ENCODE data around the gene SLC15A5. TPM values are rescaled to one million over a fixed set of nuclear protein-coding genes. Genes with fewer than 3 reads are reported as not detected.

Gene SLC15A5
- total RNA-seq, 1 experiment from 2014 or later: not detected

DNA sequence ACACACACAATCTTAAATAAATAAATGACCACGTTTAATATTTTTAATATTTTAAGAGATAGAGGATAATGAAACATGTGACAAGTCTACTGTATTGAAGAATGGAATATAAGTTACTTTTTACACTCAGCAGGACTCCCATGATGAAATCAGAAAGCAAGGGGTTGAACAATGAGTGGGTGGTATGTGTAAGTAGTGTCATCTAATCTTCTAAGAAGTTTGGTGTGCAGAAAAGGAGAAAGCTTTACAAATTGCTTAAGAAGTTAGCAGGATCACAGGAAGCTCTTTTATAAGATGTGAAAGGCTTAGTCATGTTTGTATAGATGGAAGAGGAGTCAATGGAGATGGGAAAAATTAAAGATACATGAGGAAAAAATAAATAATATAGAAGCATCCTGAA lies 47.8 kb downstream of the SLC15A5 start:
- TF ChIP-seq CTCF (IDR thresholded peaks at IDR 0.05): no peak
- TF ChIP-seq, protein P1, sequence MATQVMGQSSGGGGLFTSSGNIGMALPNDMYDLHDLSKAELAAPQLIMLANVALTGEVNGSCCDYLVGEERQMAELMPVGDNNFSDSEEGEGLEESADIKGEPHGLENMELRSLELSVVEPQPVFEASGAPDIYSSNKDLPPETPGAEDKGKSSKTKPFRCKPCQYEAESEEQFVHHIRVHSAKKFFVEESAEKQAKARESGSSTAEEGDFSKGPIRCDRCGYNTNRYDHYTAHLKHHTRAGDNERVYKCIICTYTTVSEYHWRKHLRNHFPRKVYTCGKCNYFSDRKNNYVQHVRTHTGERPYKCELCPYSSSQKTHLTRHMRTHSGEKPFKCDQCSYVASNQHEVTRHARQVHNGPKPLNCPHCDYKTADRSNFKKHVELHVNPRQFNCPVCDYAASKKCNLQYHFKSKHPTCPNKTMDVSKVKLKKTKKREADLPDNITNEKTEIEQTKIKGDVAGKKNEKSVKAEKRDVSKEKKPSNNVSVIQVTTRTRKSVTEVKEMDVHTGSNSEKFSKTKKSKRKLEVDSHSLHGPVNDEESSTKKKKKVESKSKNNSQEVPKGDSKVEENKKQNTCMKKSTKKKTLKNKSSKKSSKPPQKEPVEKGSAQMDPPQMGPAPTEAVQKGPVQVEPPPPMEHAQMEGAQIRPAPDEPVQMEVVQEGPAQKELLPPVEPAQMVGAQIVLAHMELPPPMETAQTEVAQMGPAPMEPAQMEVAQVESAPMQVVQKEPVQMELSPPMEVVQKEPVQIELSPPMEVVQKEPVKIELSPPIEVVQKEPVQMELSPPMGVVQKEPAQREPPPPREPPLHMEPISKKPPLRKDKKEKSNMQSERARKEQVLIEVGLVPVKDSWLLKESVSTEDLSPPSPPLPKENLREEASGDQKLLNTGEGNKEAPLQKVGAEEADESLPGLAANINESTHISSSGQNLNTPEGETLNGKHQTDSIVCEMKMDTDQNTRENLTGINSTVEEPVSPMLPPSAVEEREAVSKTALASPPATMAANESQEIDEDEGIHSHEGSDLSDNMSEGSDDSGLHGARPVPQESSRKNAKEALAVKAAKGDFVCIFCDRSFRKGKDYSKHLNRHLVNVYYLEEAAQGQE (IDR thresholded peaks at IDR 0.05; ENCODE audit: insufficient read depth in 1 of 2, low read depth in 2 of 2, low read length in 1 of 2): no peak
- TF ChIP-seq POLR2AphosphoS5 (IDR thresholded peaks at IDR 0.05; ENCODE audit: low read depth, low read length): no peak
- TF ChIP-seq SIN3A (IDR thresholded peaks at IDR 0.05; ENCODE audit: borderline replicate concordance, insufficient read depth, low read depth, low read length): no peak
- no peak for TF ChIP-seq TCF7L2 (IDR thresholded peaks at IDR 0.05; ENCODE audit: low read depth, low read length)
- no peaks in the 10 kb centered on the region for H3K36me3 ChIP-seq (ENCODE audit: control insufficient read depth, insufficient read depth, low read length)
- no TSS peak for BruUV-seq (replicated peaks)
- no peaks in the 10 kb centered on the region for H3K27me3 ChIP-seq (ENCODE audit: control insufficient read depth, insufficient read depth, low read length)
- no peaks in the 10 kb centered on the region for H3K4me1 ChIP-seq (ENCODE audit: control insufficient read depth, insufficient read depth, low read length)
- in situ Hi-C loops (cut with HindIII; ENCODE audit: low pct_unique_long_range_greater_than_20kb, low sequenced_read_pairs): no loop called here
- ATAC-seq: no peak
- no peak overlapping the region for H3K27ac ChIP-seq (ENCODE audit: low read length)
- DNase-seq (ENCODE audit: low read depth, low spot score): no peak
- intact Hi-C loops (cut with micrococcal nuclease; ENCODE audit: unreplicated experiment): no loop called here
- no peaks in the 10 kb centered on the region for H3K9me3 ChIP-seq (ENCODE audit: control insufficient read depth, insufficient read depth, low read depth, low read length)
- CTCF ChIA-PET: no interaction called here
- no peak overlapping the region for H3K4me3 ChIP-seq (ENCODE audit: low read depth in 2 of 2, low read length in 2 of 2)
- POLR2A ChIA-PET: no interaction called here

- no peaks in the 10 kb centered on the region for H3K4me1 ChIP-seq (ENCODE audit: control insufficient read depth, insufficient read depth, low read length)
- no peaks in the 10 kb centered on the region for H3K36me3 ChIP-seq (ENCODE audit: control insufficient read depth, insufficient read depth, low read length)
- intact Hi-C loops (cut with micrococcal nuclease; ENCODE audit: unreplicated experiment): no loop called here
- ATAC-seq (no peak), DNase-seq (ENCODE audit: low read depth, low spot score) (no peak)
- no peaks in the 10 kb centered on the region for H3K9me3 ChIP-seq (ENCODE audit: control insufficient read depth, insufficient read depth, low read depth, low read length)
- no TSS peak for BruUV-seq (replicated peaks)
- CTCF ChIA-PET: no interaction called here
- in situ Hi-C loops (cut with HindIII; ENCODE audit: low pct_unique_long_range_greater_than_20kb, low sequenced_read_pairs): no loop called here
- no peaks in the 10 kb centered on the region for H3K27me3 ChIP-seq (ENCODE audit: control insufficient read depth, insufficient read depth, low read length)
- no peak overlapping the region for H3K27ac ChIP-seq (ENCODE audit: low read length)
- H3K4me3 ChIP-seq (ENCODE audit: low read depth in 2 of 2, low read length in 2 of 2): no peak overlapping the region
- TF ChIP-seq CTCF (IDR thresholded peaks at IDR 0.05) (no peak), POLR2AphosphoS5 (IDR thresholded peaks at IDR 0.05; ENCODE audit: low read depth, low read length) (no peak), TCF7L2 (IDR thresholded peaks at IDR 0.05; ENCODE audit: low read depth, low read length) (no peak), SIN3A (IDR thresholded peaks at IDR 0.05; ENCODE audit: borderline replicate concordance, insufficient read depth, low read depth, low read length) (no peak)
- TF ChIP-seq, protein P1 (IDR thresholded peaks at IDR 0.05; ENCODE audit: insufficient read depth in 1 of 2, low read depth in 2 of 2, low read length in 1 of 2): no peak
- POLR2A ChIA-PET: no interaction called here
Measured at GRCh38 chr12:16228067-16228466, 49.4 kb downstream of the SLC15A5 start.
